HG03066 (cell line): Measurements from ENCODE around the gene FXR2.
A peak's percentile ranks its signal among the peaks of the same experiment; 100 is the strongest.
"Not testable (repeated sequence)": the region's sequence is repeated elsewhere in the genome, so short reads cannot be mapped to it uniquely, and the experiment has no call there.

Experiments
- ATAC-seq: cut with Tn5 transposase; IDR thresholded peaks from one replicate; pipeline ENCODE4 v1.9.1; 2021; ENCODE audit warnings: low read depth; ENCODE audit not compliant: unreplicated experiment

The FXR2 gene

DNA sequence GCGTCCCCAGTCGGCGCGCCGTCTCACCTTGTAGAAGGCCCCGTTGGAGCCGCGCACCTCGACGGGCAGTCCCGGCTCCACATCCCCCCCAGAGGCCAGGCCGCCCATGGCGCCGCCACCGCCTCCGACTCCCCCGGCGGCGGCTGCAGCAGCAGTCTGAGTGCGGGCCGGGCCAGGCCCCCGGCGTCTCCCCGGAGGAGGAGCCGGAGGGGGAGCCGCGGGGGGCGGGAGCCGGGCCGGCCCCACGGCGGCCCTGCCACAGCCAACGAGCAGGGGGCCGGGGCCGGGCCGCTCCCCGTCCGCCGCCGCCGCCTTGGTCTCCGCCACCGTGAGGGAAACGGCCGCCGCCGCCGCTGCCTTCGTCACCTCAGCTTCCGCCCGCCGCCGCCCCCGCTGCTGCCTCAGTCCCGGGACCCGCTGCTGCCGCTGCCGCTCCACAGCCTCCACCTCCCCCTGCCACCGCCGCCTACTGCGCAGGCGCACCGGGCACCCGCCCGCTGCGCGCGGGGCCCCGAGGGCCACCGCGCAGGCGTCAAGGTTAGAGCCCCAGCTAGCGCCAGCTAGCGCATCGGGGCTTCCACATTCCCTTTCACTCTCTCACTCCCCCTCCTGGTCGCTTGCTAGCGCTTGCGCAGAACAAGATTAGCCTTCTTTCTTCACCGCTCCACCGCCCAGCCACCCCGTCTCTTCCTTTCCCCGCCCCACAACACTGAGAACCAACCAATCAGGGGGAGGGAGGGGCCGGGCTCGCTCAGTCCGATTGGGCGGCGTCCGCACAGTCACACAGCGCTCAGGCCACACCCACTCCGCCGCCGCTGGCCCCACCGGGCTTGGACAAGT is at the start of gene FXR2:
Gene FXR2 (minus strand): TSS at position 473 of the 840 bp plus-strand sequence. CDS start 365 bp downstream, at position 108.
- peak; percentile 82 for ATAC-seq

DNA sequence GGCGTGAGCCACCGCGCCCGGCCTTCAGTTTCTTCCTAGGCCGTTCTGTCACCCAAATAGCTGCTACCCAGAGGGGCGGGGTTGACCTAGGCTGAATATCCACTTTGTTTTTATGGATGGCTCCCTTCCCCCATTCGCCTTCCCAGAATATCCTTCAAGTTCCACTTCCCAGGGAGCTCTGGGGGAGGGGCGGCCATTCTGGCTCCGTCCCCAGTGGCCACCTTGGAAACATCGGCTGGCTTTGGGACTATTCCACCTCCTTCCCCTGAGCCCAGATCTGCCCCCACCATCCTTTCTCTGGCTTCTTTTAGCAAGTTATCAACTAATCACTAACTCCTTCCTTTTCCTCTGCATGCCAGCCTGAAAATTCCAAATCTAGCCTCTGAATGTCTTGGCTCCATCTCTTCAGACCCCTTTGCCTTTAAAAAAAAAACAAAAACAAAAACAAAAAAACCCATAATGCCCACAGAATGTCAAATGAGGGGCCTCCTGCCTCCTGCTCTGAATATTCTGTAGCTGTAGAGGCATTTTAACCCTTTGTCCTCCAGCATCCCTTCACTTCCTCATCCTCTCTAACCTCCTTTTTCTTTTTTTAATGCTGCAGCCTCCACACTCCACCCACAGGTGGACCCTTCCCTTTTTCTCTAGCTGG is 42.4 kb upstream of the FXR2 start:
- no peak for ATAC-seq

DNA sequence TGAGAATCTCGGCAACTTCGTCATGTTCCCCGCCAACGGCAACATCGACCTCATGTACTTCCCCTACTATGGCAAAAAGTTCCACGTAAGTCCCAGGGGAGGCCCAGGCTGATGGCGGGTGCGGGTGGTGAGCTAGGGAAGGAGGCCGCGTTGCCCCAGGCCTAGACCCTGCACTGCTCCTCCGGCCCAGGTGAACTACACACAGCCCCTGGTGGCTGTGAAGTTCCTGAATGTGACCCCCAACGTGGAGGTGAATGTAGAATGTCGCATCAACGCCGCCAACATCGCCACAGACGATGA is 40.8 kb upstream of the FXR2 start:
- no peak for ATAC-seq

DNA sequence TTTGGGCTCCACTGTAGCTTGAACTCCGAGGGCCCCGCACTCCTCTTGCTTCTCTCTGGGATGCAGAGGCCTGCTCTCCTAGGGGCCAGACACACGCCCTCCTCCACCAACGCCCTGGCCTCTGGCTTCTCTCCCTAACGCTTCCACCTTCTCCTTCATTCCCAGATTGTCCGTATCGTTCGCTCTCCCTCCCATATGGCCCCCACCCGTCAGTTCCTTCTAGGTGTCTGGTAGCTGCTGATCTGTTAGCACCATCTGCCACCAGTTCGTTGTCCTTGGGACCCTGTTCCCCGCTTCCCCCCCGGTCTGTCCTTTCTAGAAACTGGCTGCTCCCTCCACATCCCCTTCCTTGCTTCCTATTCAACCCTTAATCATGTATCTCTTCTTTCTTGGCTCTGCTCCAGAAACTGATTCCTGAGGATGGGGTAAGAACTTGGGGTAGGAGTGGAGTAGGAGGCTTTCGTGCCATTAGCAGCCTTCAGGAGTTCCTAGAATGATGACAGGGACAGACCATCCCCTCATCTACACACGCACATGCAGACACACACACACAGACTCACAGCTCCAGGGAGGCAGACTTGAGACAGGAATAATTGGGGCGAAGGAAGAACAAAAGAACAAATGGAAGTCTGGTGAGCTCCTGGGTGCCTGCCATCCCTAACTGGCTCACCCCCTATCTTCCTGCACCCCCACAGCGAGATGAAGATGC is 40.3 kb upstream of the FXR2 start:
- no peak for ATAC-seq

DNA sequence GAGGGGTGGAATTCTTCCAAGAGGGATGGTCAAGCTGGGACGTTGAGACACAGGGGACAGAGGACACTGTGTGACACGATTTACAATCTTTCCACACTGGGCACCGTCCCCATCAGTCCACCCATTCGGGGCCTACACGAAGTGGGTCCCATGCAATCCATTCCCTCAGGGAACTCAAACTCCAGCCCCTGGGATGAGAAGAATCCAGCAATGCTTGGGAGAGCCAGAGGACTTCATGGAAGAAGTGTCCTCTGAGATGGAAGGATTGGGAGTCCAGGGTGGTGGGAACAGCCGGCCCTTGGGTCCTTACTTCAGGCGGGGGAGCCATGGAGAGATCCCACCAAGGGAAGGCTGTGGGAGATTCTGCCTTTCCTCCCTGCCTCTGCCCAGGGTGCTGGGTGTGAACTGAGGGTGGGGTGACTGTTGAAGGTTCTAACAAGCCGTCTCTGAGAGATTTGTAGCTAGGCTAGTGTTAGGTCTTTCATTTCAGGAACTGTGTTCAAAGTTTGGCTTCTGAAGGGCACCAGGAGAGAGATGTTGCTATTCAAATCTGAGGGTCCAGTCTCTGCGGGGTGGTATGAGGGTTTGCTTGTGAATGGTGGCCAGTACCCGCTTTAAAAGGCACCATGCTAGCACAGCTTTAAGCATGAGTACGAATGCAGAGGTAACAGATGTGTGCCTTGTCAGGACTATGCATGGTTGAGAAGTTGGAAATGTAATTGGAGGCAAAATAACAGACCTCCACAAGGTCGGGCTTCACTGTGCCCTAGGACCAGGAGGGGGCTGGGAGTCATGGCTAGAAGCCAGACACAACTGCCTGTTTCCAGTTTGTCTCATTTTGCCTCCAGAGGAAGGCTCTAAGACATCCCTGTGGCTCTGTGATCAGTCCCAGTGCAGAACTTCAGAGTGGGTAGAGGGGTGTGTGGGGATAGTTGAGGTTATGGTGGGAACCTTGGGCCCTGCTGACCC is 38.0 kb upstream of the FXR2 start:
- ATAC-seq = no peak

DNA sequence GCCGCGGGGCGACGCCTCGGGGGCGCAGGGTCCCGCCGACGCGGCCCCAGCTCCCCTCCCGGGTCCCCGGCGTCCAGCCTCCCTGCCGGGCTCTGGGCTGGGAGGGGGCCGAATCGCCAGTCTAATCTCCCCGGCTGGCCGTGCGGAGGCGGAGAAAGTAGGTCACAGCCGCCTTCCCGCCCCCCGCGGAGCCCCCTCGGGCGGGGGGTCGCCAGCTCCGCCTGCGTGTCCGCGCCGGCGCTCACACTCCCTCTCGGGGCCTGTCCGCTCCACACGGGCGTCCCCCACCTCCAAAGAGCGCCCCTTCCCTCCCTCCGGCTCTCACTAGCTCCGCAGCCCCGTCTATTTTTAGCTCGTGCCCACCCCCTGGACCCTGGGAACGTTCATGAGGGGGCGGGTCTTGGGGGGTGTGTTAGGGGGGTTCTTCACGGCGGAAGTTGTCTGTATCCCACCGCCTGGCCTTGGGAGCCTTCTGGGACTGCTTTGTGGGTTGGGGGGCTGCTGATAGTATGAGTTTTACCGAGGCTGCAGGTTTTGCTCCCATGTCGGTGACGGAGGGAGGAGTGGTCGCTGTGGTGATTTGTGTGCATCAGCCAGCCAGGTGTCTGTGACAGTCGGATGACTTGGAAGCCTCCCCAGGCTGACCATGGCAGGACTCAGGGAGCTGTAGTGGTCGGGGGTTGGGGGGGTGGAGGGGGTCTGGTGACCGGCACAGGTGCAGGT is 37.1 kb upstream of the FXR2 start:
- no peak for ATAC-seq

DNA sequence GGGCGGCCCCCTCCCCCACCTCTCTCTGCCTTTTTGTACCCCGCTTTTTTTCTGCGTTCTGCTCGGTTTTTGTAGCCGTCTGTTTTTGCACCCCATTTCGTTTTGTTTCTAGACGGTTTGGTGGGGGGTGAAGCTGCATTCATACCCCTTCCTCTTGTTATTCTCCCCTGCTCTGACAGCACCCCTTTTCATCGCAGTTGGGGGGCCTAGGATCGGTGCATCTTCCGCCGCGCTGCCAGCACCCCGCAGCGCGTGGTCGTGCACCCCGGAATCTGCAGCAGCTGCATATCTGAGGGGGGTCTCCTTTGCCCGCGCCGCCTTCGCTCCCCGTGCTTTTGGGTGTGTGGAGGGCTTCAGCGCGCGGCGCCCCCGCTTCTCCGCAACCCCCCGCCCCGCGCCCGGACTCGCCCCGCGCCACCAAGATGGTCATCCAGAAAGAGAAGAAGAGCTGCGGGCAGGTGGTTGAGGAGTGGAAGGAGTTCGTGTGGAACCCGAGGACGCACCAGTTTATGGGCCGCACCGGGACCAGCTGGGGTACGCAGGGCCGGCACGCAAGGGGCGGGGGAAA is 36.5 kb upstream of the FXR2 start:
- no peak for ATAC-seq

DNA sequence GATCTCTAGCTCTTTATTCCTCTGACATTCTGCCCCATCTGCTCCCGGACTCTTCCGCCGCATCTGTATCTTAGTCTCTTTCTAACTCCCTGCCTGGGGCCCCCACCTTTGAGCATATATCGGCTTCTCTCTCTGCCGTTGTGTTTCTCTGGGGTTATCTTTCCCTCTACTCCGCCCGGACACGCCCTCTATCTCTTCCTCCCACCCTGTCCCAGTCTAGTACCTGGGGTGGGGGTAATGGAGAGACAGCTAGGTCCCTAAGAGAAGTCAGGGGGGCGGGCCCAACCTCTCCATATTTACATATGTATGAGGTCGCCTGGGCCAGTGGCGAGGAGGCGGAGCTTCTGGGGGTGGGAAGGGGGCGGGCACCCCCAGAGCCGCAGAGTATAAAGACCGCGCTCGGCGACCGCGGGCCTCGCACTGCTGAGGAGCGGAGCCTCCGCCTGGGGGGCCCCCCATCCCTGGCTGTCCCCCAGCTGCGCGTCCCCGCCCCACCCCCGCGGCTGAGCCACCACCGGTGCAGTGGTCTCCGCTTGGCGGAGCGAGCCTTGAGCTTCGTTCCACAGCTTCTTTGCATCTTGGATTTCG is 35.9 kb upstream of the FXR2 start, which contains the start of gene ATP1B2:
Gene ATP1B2 (plus strand): TSS at position 418 of the 588 bp plus-strand sequence. CDS start 593 bp downstream, outside the sequence.
- no peak for ATAC-seq

DNA sequence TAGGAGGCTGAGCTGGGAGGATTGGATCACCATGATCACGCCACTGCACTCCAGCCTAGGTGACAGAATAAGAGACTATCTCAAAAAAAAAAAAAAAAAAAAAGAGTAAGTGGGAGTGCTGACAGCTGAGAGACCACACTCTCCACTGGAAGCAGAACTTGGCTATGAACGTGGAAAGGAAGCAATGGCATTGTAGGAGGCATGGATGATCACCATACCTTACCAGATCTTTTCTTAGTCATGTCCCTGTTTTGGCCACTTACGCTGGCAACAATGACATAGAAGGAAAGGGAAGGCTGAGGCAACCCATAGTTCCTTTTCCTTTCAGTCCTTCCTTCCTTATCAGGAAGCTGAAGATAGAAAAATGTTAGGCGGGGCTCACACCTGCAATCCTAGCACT is 32.3 kb upstream of the FXR2 start:
- ATAC-seq = no peak

DNA sequence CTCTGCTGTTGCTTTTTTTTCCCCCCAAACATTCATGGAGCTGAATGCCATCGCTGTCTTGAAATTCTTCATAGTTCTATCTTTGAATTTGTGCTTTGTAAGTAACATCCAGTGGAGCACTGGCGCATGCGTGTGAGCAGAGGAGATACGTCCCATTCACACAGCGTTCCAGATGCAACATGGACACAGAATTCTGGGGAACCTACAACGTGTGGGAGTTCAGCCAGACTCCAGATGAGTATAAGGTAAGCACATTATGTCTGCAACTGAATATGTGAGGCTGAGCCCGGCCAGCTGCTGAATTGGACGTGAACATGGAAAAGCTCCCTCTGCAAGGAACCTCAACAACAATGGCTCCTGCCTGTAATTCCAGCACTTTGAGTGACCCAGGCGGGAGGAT is 31.8 kb upstream of the FXR2 start:
- no peak for ATAC-seq

DNA sequence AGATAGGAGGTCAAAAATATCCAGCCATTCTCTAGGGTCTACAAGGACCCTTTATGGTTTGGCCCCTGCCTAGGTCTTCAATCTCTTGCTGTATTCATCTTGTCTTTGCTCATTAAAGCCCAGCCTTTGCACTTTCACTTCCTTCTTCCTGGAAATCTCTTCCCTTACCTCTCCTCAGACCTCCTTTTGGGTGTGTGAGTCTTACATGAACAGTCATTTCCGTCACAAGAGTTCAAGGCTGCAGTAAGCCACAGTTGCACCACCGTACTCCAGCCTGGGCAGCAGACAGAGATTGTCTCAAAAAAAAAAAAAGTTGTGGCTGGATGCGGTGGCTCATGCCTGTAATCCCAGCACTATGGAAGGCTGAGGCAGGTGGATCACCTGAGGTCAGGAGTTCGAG is 30.1 kb upstream of the FXR2 start:
- no peak for ATAC-seq

DNA sequence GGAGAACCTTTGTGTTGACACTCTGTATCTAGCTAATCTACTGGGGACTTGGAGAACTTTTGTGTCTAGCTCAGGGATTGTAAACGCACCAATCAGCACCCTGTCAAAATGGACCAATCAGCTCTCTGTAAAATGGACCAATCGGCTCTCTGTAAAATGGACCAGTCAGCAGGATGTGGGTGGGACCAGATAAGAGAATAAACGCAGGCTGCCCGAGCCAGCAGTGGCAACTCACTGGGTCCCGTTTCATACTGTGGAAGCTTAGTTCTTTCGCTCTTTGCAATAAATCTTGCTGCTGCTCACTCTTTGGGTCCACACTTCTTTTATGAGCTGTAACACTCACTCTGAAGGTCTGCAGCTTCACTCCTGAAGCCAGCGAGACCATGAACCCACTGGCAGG is 26.9 kb upstream of the FXR2 start:
- ATAC-seq = not testable (repeated sequence)

DNA sequence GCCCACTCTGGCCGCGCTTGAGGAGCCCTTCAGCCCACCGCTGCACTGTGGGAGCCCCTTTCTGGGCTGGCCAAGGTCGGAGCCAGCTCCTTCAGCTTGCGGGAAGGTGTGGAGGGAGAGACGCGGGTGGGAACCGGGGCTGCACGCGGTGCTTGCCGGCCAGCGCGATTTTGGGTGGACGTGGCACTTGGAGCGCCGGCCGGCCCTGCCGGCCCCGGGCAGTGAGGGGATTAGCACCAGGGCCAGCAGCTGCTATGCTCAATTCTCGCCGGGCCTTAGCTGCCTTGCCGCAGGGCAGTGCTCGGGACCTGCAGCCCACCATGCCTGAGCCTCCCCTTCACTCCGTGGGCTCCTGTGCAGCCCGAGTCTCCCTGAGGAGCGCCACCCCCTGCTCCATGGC is 26.1 kb upstream of the FXR2 start:
- ATAC-seq = no peak

DNA sequence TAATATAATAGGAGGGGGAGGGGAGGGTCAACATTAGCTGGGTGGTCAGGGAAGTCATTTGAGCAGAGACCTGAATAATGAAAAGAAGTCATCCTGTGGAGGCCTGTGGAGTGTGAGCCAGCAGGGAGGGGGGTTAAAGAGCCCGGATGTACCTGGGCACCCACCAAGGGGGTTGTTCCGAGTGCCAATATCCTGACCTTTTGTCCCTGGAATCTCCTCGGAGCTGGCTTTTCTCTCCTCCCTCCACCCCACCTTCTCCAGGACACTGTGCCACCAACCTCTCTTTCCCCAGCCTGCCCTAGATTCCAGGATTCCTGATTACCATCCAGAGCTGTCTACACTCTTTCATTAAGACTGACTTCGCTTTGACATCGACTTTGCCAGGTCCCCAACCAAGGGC is 21.5 kb upstream of the FXR2 start:
- no peak for ATAC-seq

DNA sequence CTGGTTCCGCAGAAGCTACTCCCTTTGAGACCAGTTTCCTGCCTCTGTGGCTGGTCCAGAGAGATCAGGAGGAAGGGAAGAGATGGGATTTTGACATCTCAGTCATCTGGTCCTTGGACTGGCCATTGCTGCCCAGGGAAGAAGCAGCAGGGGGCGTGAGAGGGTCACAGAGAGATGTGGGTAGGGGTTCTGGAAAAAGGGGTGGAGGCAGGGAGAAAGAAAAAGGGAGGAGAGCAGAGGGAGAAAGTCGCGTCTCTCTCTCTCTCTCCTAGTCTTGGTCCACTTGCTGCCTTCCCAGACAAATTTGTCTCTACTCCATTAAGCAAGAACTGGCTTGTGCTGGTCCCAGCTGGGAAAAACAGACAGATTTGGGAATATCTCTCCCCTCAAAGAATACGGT is 19.7 kb upstream of the FXR2 start:
- no peak for ATAC-seq

DNA sequence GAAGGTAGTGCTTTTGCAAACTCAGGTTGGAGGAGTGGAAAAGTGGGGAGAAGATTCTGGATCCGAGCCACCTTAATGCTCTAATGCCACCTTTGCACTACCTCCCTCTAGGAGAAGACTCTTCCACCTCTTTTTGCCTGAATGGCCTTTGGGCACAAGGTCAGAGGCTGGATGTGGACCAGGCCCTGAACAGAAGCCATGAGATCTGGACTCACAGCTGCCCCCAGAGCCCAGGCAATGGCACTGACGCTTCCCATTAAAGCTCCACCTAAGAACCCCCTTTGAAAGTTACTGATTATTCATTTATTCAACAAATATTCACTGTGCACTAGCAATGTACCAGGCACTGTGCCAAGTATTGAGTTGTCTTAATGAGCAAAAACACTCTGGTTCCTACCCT is 18.4 kb upstream of the FXR2 start:
- no peak for ATAC-seq

DNA sequence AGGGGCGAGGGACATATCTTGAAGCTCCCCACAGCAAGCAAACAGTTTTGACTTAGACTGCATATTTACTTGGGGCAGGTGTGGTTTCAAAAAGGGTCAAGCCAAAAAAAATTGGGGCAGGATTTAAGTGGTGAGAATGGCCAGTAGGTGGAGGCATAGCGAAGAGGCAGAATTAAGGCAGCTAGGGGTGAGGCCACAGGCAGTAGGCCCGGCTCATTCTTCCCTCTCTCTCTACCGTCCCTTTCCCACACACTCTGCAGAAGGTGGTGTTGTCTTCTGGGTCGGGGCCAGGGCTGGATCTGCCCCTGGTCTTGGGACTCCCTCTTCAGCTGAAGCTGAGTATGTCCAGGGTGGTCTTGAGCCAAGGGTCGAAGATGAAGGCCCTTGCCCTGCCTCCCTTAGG is 17.8 kb upstream of the FXR2 start:
- ATAC-seq = no peak

DNA sequence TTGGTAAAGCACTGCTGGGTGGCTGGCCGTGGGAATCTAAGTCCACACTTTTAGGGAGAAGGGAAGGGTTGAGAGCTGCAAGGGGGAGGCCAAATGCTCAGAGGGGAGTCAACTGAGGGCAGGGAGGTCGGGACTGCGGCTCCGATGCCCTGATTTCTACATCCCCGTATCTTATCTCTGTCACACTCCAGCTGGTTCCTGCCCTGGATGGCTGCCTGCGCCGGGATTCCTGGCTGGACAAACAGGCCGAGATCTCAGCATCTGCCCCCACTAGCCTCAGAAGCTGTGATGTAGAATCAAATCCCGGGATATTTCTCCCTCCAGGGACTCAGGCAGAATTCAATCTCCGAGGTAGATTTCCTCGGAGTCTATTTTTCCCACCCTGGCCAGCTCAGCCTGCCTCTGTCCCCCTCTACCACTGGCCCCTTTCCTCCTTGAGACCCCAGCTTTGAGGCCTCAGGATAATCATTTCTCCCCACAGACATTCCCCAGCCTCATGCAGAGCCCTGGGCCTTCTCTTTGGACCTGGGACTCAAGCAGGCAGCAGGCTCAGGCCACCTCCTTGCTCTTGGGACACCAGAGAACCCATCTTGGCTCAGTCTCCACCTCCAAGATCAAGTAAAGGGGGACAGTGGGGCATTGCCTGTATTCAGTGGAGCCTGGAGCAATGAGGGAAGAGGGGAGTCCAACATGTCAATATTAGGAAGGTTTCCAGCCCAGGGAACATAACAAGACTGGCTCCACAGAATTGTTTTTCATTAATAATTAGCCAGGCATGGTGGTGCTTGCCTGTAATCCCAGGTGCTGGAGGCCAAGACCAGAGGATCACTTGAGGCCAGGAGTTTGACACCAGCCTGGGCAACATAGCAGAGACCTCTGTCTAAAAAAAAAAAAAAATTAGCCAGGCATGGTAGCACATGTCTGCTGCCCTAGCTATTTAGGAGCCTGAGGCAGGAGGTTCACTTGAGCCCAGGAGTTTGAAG is 17.0 kb upstream of the FXR2 start:
- no peak for ATAC-seq
